Activated naive CD4-positive, alpha-beta T cell treated with Interleukin-2 at 50 U/mL for 16 hours (primary cell): Measurements from ENCODE around the gene GGA3.
"Not testable (repeated sequence)": the region's sequence is repeated elsewhere in the genome, so short reads cannot be mapped to it uniquely, and the experiment has no call there.

Experiments
- DNase-seq: peaks from one replicate; pipeline ENCODE4 v3.0.0-alpha.2; 2020

The GGA3 gene

DNA sequence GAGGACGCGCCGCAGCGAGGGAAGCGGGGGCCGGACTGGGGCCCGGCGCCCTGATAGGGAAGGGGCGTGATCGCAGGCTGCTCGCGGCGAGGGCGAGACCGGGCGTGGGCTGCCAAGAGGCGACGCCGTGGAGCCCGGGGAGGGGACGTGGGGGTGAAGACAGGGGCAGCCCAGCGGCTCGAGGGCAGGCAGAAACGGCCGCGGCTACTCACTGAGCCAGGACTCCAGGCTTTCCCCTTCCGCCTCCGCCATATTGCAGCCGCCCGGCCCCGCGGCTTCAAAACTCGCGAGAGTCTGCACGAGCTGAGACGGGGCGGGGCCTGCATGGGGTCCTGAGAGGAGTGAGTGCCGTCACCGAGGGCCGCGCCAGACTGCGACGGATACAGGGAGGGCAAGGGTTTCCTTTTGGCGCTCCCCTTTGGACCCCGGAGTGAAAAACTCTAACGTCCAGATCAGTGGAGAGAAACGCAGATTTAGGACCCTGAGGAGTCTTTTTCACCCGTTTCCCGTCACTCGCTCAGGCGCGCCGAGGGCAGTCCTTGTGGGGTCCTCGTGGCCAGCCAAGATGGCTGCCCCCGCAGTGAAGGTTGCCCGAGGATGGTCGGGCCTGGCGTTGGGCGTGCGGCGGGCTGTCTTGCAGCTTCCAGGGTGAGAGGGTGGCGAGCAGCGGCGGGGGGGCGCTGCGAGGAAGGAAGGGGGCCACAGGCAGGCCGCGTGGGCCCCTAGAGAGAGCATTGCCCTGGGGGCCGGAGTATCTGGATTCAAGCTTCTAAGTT is at the start of gene GGA3, which contains the start of gene MRPS7:
GGA3 (minus strand) TSS at position 271 of the 776 bp plus-strand sequence; CDS start at position 252, 19 bp downstream.
MRPS7 (plus strand) TSS at position 544 of the 776 bp plus-strand sequence; CDS start at position 566, 22 bp downstream.
- peak; percentile 95 for DNase-seq

- DNase-seq: no peak
These were observed 47.6 kb upstream of the GGA3 start for GRCh38 chr17:75308732-75309629.

DNA sequence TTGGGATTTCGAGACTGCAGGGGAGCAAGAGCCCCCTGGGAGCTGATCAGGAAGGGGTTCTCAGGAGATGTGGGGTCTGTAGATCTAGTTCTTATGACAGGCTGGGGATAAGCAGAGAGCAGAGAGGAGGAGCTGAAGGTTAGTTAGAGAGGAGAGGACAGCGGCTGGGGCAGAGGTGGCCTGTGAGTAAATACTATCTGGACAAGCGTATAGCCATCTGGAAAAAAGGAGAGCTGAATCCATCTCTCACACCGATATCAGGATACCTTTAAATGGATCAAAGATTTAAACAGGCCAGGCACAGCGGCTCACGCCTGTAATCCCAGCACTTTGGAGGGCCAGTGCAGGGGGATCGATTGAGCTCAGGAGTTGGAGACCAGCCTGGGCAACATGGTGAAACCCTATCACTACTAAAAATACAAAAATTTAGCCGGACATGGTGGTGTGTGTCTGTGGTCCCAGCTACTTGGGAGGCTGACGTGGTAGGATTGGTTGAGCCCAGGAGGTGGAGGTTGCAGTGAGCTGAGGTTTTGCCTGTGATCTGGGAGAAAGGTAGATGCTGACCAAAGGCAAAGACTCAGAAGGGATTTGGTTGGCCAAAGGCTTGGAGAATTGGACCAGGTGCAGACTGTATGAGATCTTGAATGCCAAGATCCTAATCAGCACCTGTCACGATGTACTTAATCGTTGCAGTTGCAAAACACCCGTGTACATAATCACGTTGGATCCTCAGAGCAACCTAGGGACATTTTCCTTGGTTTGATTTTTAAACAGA is 46.7 kb upstream of the GGA3 start:
- no peak for DNase-seq

- no peak for DNase-seq
These were observed 40.2 kb upstream of the GGA3 start for GRCh38 chr17:75301502-75302206.

- no peak for DNase-seq
These were observed 39.6 kb upstream of the GGA3 start for GRCh38 chr17:75301049-75301448.

GRCh38 chr17:75300280-75300679 is 38.9 kb upstream of the GGA3 start:
- DNase-seq: no peak

DNA sequence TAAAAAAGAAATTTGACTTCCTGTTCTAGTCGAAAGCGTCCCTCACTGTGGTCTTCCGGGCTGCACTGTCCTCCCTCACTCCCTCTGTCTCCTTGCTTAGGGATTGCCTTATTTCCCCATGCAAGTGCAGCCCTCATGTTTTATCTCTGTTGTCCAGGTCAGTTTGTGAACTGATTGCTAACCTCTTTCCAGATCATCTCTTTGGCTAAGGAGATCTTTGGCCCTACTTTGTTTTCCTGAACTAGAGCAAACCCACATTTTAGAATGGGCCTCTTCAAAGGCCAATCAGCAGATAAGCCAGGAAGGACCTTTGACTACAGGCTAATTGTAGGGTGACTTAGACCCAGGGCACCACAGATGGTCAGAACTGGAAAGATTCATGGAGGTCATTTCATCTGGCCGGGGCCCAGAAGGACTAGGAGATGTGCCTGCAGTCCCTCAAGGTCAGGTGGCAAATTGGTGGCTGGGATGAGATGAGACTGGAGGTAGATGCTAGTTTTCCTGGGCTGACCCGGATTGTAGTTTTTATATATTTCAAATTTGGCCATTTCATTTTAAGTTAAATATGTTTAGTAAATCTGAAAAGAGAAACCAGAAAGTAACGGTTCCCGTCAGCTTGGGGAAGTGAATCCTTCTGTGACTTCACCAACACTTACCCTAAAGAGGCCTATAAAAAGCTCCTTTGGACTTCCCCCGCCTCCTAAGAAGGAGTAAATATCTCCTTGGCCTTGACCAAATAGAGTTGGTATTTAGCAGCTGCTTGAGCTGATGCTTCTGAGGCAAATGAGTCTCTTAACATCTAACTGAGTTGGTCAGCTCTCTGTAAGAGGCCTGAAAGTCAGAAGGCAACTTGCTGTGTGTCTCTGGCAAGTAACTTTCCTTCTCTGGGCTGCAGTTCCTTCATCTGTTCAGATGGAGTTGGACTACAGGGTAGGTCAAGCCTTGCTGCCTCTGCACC is 34.1 kb upstream of the GGA3 start:
- no peak for DNase-seq

- DNase-seq: not testable (repeated sequence)
These were observed 31.5 kb upstream of the GGA3 start for GRCh38 chr17:75292810-75293448.

DNA sequence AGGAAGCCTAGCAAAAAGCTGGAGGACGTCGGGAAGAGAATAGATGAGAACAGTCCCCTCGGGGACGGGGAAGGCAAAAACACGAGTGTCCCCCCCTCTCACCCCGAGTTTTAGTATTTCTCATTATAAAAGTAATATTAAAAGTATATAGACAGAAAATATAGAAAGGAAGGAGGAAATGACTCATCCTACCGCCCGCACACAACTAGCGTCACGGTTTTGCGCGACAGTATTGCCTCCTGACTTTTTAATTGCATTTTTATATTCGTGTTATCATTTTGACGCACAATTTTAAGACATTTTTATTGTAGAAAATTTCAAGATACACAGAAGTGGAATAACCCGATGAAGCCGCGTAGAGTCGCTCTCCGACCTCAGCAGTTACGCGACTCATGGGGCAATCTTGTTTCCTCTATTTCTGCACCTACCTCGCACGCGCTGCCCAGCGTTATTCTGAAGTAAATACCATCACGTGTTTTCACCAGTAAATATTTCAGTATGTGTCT is 28.5 kb upstream of the GGA3 start:
- DNase-seq: peak; percentile 74

GRCh38 chr17:75289115-75289831 is 27.9 kb upstream of the GGA3 start, which contains the start of gene SLC25A19:
Gene SLC25A19, minus strand, starts transcription at chr17:75289433. Its CDS starts 2,669 bp downstream, at chr17:75286764.
- peak; percentile 97 for DNase-seq

DNA sequence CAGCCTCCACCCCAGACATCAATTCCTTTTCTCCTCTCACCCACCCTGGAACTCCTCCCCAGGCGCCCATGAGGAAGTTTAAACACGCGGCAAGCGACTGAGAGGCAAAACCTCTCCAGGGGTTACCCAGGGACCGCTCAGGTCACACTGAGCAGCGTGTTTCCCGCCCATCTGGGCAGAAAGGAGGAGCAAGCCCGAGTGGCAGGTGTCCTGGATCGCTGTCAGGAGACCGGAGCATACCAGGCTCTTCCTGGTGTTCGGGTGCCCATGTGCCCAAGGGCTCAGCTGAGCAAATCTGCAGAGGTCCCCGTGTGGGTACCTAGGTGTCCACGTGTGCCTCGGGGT is 27.3 kb upstream of the GGA3 start:
- DNase-seq: no peak

GRCh38 chr17:75288359-75288758 is 27.0 kb upstream of the GGA3 start:
- DNase-seq: no peak

DNA sequence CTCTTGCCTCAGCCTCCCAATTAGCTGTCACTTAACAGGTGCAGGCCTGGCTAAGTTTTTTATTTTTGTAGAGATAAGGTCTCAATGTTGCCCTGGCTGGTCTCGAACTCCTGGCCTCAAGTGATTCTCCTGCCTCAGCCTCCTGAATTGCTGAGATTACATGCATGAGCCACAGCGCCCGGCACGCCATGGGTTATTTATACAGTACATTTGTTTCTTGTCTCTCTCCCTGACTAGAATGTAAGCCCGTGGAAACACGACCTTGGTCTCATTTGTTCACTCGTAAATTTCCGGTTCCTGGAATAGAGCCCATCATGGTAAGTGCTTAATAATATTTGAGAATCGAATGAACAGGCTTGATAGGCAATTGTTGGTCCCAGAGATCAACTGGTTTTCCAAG is 25.8 kb upstream of the GGA3 start:
- DNase-seq: no peak

GRCh38 chr17:75285123-75285522 is 23.7 kb upstream of the GGA3 start:
- DNase-seq: no peak

GRCh38 chr17:75280189-75280588 is 18.8 kb upstream of the GGA3 start:
- DNase-seq: not testable (repeated sequence)

DNA sequence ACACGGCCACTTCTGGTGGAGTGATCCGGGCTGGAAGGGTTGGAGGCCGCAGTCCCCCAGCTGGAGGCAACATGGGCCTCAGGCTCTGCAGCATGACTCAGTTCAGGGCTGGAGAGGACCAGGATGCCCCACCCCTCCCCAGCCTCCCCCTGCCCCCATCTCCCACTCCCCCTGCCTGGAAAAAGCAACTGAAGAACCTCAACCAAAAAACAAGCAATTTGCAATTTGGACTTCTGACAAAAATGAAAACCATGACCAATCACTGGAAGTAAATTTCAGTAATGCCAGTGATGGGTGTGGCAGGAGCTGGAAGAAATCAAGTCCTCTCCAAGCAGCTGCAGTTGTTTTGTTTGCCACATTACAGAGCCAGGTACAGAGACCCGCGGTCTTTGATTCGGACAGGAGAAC is 16.3 kb upstream of the GGA3 start:
- DNase-seq: no peak

GRCh38 chr17:75273977-75274708 is 12.7 kb upstream of the GGA3 start:
- DNase-seq: no peak

- no peak for DNase-seq
These were observed 11.4 kb upstream of the GGA3 start for GRCh38 chr17:75272848-75273184.
